Activated CD8-positive, alpha-beta T cell treated with anti-CD3 and anti-CD28 coated beads for 36 hours (primary cell): Measurements from ENCODE around the gene CHRNG. TPM values are rescaled to one million over a fixed set of nuclear protein-coding genes. Genes with fewer than 3 reads are reported as not detected.

Experiments
- ATAC-seq: fragments of 200-7000 bp; cut with Tn5 transposase; one replicate; pipeline ENCODE4 v1.10.0; 2021; ENCODE audit warnings: mild to moderate bottlenecking, moderate library complexity
- CTCF ChIA-PET: fragments of 350-600 bp; sonication (Branson Sonifier 250); formaldehyde crosslinking; loops from one replicate; lab custom pipeline; 2021; ENCODE audit warnings: antibody characterized with exemption; lab: Charles Lee
- POLR2A ChIA-PET: fragments of 350-600 bp; sonication (Branson Sonifier 250); formaldehyde crosslinking; loops from one replicate; lab custom pipeline; 2021; ENCODE audit warnings: antibody characterized with exemption; lab: Charles Lee
- DNase-seq: peaks from one replicate; pipeline ENCODE4 v3.0.0-alpha.2; 2020
- H3K27ac Mint-ChIP-seq: one replicate; pipeline ENCODE4 v1.8.0; 2021; ENCODE audit warnings: mild to moderate bottlenecking, mixed read lengths
- H3K27me3 Mint-ChIP-seq: one replicate; pipeline ENCODE4 v1.8.0; 2021; ENCODE audit warnings: mixed read lengths
- H3K36me3 Mint-ChIP-seq: one replicate; pipeline ENCODE4 v1.8.0; 2021; ENCODE audit warnings: low read depth, mixed read lengths
- H3K4me1 Mint-ChIP-seq: one replicate; pipeline ENCODE4 v1.8.0; 2021; ENCODE audit warnings: low read depth, mixed read lengths
- H3K4me3 Mint-ChIP-seq: one replicate; pipeline ENCODE4 v1.8.0; 2021; ENCODE audit warnings: mild to moderate bottlenecking, moderate library complexity, mixed read lengths
- H3K9me3 Mint-ChIP-seq: one replicate; pipeline ENCODE4 v1.8.0; 2021; ENCODE audit warnings: mixed read lengths
- intact Hi-C: fragments of 100-400 bp; cut with micrococcal nuclease; formaldehyde crosslinking; loops from one replicate; pipeline ENCODE4 v1.10.0; 2022
- total RNA-seq, 2 experiments: library from RNA; stranded (reverse); gene quantifications; one replicate each; pipeline ENCODE4 v1.2.3, GENCODE V29; 2021
- TF ChIP-seq, protein P1 (sequence below): fragments of 200-600 bp; IDR thresholded peaks from one replicate; pipeline ENCODE4 v1.8.0; 2022; ENCODE audit warnings: antibody characterized with exemption, mild to moderate bottlenecking

CHRNG gene
- total RNA-seq, 2 experiments from 2014 or later, result not detected

GRCh38 chr2:232551776-232552175, 12.3 kb downstream of the CHRNG start:
- DNase-seq, result no peak
- Mint-ChIP-seq H3K36me3 (peaks cover 56% of the 10 kb centered on the region), H3K9me3 (peaks cover 4% of the 10 kb centered on the region), H3K27me3 (no peaks in the 10 kb centered on the region), H3K4me3 (peak overlapping the region; percentile 90), H3K4me1 (peaks cover 62% of the 10 kb centered on the region), H3K27ac (peak overlapping the region; percentile 99)
- no peak for ATAC-seq
- CTCF ChIA-PET, result no interaction called here
- intact Hi-C loops, result no loop called here
- POLR2A ChIA-PET, result interaction anchor here (1.0 kb wide), 1 partner anchor 12 kb away, joined by 3 read pairs; the partner anchor contains the start of gene CHRNG
- TF ChIP-seq, protein P1, sequence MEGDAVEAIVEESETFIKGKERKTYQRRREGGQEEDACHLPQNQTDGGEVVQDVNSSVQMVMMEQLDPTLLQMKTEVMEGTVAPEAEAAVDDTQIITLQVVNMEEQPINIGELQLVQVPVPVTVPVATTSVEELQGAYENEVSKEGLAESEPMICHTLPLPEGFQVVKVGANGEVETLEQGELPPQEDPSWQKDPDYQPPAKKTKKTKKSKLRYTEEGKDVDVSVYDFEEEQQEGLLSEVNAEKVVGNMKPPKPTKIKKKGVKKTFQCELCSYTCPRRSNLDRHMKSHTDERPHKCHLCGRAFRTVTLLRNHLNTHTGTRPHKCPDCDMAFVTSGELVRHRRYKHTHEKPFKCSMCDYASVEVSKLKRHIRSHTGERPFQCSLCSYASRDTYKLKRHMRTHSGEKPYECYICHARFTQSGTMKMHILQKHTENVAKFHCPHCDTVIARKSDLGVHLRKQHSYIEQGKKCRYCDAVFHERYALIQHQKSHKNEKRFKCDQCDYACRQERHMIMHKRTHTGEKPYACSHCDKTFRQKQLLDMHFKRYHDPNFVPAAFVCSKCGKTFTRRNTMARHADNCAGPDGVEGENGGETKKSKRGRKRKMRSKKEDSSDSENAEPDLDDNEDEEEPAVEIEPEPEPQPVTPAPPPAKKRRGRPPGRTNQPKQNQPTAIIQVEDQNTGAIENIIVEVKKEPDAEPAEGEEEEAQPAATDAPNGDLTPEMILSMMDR, result no peak

GRCh38 chr2:232556426-232556825, 16.9 kb downstream of the CHRNG start:
- peaks cover 34% of the 10 kb centered on the region for H3K4me1 Mint-ChIP-seq
- ATAC-seq, result no peak
- no peaks in the 10 kb centered on the region for H3K27me3 Mint-ChIP-seq
- H3K36me3 Mint-ChIP-seq, result peaks cover 40% of the 10 kb centered on the region
- POLR2A ChIA-PET, result no interaction called here
- no peak for DNase-seq
- H3K27ac Mint-ChIP-seq, result peak overlapping the region; percentile 25
- CTCF ChIA-PET, result no interaction called here
- H3K4me3 Mint-ChIP-seq, result no peak overlapping the region
- H3K9me3 Mint-ChIP-seq, result no peaks in the 10 kb centered on the region
- TF ChIP-seq, protein P1, result no peak
- intact Hi-C loops, result no loop called here

DNA sequence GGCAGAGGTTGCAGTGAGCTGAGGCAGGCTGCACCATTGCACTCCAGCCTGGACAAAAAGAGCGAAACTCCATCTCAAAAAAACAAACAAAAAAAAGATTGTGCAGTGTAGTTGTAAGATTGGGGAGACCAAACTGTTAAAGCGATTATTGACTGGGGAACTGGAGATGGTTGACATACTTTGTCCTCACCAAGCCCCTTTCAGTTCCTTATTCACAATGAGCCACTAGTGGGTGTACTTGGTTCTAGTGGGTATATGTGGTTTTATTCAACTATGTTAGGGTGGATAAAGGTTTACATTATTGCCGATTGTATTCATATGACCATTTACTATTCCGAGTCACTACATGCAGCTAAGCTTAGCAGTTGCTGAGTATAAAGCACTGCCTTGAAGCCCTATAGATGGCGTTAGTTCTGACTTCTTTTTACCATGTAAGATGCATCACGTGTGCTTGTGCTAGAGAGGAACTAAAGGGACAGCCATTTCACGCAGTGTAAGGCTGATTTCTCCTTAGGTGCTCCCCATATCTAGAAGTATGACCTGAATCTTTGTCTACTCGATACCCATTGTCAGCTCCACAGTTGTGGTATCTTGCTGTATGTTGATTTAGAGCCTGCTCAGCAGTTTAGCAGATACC, 23.1 kb downstream of the CHRNG start:
- POLR2A ChIA-PET, result interaction anchor here (2.0 kb wide), 1 partner anchor 12 kb away, joined by 7 read pairs; the partner anchor contains the start of genes EIF4E2 and TIGD1
- Mint-ChIP-seq H3K9me3 (no peaks in the 10 kb centered on the region), H3K4me1 (no peaks in the 10 kb centered on the region), H3K27ac (no peak overlapping the region), H3K36me3 (peaks cover 38% of the 10 kb centered on the region), H3K27me3 (no peaks in the 10 kb centered on the region), H3K4me3 (no peak overlapping the region)
- DNase-seq (no peak), ATAC-seq (no peak)
- CTCF ChIA-PET, result interaction anchor here (1.2 kb wide), 1 partner anchor 12 kb away, joined by 4 read pairs; the partner anchor contains the start of genes EIF4E2 and TIGD1
- TF ChIP-seq, protein P1, result no peak
- intact Hi-C loops, result no loop called here

DNA sequence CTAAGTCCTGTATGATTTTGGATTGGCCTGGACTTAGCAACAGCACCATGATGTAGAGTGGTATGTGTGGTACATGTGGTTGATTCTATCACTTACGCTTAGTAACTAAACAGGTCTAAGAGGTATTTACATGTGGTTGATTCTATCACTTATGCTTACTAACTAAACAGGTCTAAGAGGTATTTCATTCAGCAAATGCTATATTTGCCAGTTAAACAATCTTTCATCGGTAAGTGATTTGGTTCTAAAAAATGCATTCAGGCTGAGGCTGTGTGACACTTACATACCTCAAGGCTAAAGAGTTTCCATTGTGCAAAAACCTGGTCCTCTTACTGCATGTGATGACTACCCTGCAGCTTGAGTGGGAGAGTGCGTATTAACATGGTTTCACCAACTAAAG, 24.1 kb downstream of the CHRNG start:
- CTCF ChIA-PET, result interaction anchor here (1.0 kb wide), 1 partner anchor 13 kb away, joined by 3 read pairs; the partner anchor contains the start of genes EIF4E2 and TIGD1
- Mint-ChIP-seq H3K27ac (no peak overlapping the region), H3K36me3 (peaks cover 42% of the 10 kb centered on the region), H3K4me1 (no peaks in the 10 kb centered on the region), H3K9me3 (no peaks in the 10 kb centered on the region), H3K27me3 (no peaks in the 10 kb centered on the region), H3K4me3 (no peak overlapping the region)
- POLR2A ChIA-PET, result interaction anchor here (2.0 kb wide), 1 partner anchor 13 kb away, joined by 7 read pairs; the partner anchor contains the start of genes EIF4E2 and TIGD1
- TF ChIP-seq, protein P1, result no peak
- ATAC-seq (no peak), DNase-seq (no peak)
- intact Hi-C loops, result no loop called here

- POLR2A ChIA-PET, result interaction anchor here (0.6 kb wide), 1 partner anchor 1125 kb away, joined by 5 read pairs; no protein-coding TSS in a partner anchor
- ATAC-seq (no peak), DNase-seq (no peak)
- CTCF ChIA-PET, result interaction anchor here (0.8 to 1.2 kb wide), 2 partner anchors 43 to 45 kb away, joined by 3 to 5 read pairs; no protein-coding TSS in a partner anchor
- no peaks in the 10 kb centered on the region for H3K27me3 Mint-ChIP-seq
- intact Hi-C loops, result no loop called here
- TF ChIP-seq, protein P1, result no peak
- H3K27ac Mint-ChIP-seq, result no peak overlapping the region
- no peak overlapping the region for H3K4me3 Mint-ChIP-seq
- no peaks in the 10 kb centered on the region for H3K9me3 Mint-ChIP-seq
- peaks cover 48% of the 10 kb centered on the region for H3K36me3 Mint-ChIP-seq
- H3K4me1 Mint-ChIP-seq, result no peaks in the 10 kb centered on the region
Measured at GRCh38 chr2:232567721-232568120, 28.2 kb downstream of the CHRNG start.
